NCI-H1694 treated with DMSO at 0.1 percent for 48 hours (cell line): ENCODE results near the gene ACVR1B.

Experiments
- DNase-seq: peaks from one replicate; lab custom pipeline; 2025; lab: John Stamatoyannopoulos, UW

Gene ACVR1B

GRCh38 chr12:52005218-52005902 is 53.9 kb downstream of the ACVR1B start:
- DNase-seq: no peak

- no peak for DNase-seq
Measured at GRCh38 chr12:52005903-52006703, 54.6 kb downstream of the ACVR1B start.

- DNase-seq: no peak
Measured at GRCh38 chr12:52006726-52007157, 55.2 kb downstream of the ACVR1B start, which contains the start of gene TAMALIN. Gene TAMALIN (plus strand): TSS chr12:52006946. CDS start chr12:52007020, 74 bp downstream.

GRCh38 chr12:52007158-52007921 is 55.8 kb downstream of the ACVR1B start:
- DNase-seq: no peak

- no peak for DNase-seq
Measured at GRCh38 chr12:52007982-52008510, 56.5 kb downstream of the ACVR1B start.

GRCh38 chr12:52009081-52009751 is 57.7 kb downstream of the ACVR1B start:
- no peak for DNase-seq

- no peak for DNase-seq
Measured at GRCh38 chr12:52010152-52010622, 58.7 kb downstream of the ACVR1B start.

- peak; percentile 66 for DNase-seq
Measured at GRCh38 chr12:52010692-52011601, 59.4 kb downstream of the ACVR1B start.

GRCh38 chr12:52011602-52012214 is 60.2 kb downstream of the ACVR1B start:
- no peak for DNase-seq

- no peak for DNase-seq
Measured at GRCh38 chr12:52013626-52014310, 62.3 kb downstream of the ACVR1B start.

GRCh38 chr12:52014567-52015530 is 63.4 kb downstream of the ACVR1B start:
- DNase-seq: no peak

- no peak for DNase-seq
Measured at GRCh38 chr12:52015532-52016041, 64.1 kb downstream of the ACVR1B start.

GRCh38 chr12:52018433-52019112 is 67.1 kb downstream of the ACVR1B start:
- no peak for DNase-seq

GRCh38 chr12:52019113-52019770 is 67.7 kb downstream of the ACVR1B start:
- no peak for DNase-seq

- peak; percentile 58 for DNase-seq
Measured at GRCh38 chr12:52020539-52021336, 69.2 kb downstream of the ACVR1B start.

GRCh38 chr12:52022841-52023181 is 71.3 kb downstream of the ACVR1B start:
- no peak for DNase-seq
